Activated T-cell treated with anti-CD3 and anti-CD28 coated beads for 48 hours (primary cell): Measurements from ENCODE around the gene CCDC82.

Experiments
- DNase-seq: peaks from one replicate; pipeline ENCODE4 v3.0.0-alpha.2; 2020; ENCODE audit warnings: low read depth

The CCDC82 gene

GRCh38 chr11:96306933-96307775 is 82.6 kb downstream of the CCDC82 start:
- no peak for DNase-seq

GRCh38 chr11:96306600-96306932 is 83.1 kb downstream of the CCDC82 start:
- DNase-seq: no peak

GRCh38 chr11:96306071-96306470 is 83.6 kb downstream of the CCDC82 start:
- DNase-seq: no peak

- DNase-seq: no peak
Observed at GRCh38 chr11:96303980-96304379, 85.7 kb downstream of the CCDC82 start.

- DNase-seq: no peak
Observed at GRCh38 chr11:96303064-96303463, 86.6 kb downstream of the CCDC82 start.
